Measurements from ENCODE around the gene C11orf65. TPM values are rescaled to one million over a fixed set of nuclear protein-coding genes. Genes with fewer than 3 reads are reported as not detected.

C11orf65 gene
- total RNA-seq, 1 donor from 2014 or later: 1.1 TPM

GRCh38 chr11:108497317-108498045 lies 30.2 kb upstream of the C11orf65 start:
- H3K9me3 Mint-ChIP-seq: no peaks in the 10 kb centered on the region
- H3K4me3 Mint-ChIP-seq: peak overlapping the region; percentile 92
- H3K4me1 Mint-ChIP-seq: peaks cover 53% of the 10 kb centered on the region
- H3K27me3 Mint-ChIP-seq (ENCODE audit: low read depth): no peaks in the 10 kb centered on the region
- H3K36me3 Mint-ChIP-seq: peaks cover 2% of the 10 kb centered on the region
- peak overlapping the region; percentile 99 for H3K27ac Mint-ChIP-seq
- peak; percentile 51 to 79 for DNase-seq (ENCODE audit: low spot score in 2 of 2, unreplicated experiment in 2 of 2)
- TF ChIP-seq, protein P1, sequence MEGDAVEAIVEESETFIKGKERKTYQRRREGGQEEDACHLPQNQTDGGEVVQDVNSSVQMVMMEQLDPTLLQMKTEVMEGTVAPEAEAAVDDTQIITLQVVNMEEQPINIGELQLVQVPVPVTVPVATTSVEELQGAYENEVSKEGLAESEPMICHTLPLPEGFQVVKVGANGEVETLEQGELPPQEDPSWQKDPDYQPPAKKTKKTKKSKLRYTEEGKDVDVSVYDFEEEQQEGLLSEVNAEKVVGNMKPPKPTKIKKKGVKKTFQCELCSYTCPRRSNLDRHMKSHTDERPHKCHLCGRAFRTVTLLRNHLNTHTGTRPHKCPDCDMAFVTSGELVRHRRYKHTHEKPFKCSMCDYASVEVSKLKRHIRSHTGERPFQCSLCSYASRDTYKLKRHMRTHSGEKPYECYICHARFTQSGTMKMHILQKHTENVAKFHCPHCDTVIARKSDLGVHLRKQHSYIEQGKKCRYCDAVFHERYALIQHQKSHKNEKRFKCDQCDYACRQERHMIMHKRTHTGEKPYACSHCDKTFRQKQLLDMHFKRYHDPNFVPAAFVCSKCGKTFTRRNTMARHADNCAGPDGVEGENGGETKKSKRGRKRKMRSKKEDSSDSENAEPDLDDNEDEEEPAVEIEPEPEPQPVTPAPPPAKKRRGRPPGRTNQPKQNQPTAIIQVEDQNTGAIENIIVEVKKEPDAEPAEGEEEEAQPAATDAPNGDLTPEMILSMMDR (IDR thresholded peaks at IDR 0.05; ENCODE audit: unreplicated experiment): no peak

GRCh38 chr11:108496643-108497256 lies 29.4 kb upstream of the C11orf65 start:
- peaks cover 2% of the 10 kb centered on the region for H3K36me3 Mint-ChIP-seq
- TF ChIP-seq, protein P1 (IDR thresholded peaks at IDR 0.05; ENCODE audit: unreplicated experiment): no peak
- peaks cover 54% of the 10 kb centered on the region for H3K4me1 Mint-ChIP-seq
- no peaks in the 10 kb centered on the region for H3K9me3 Mint-ChIP-seq
- no peak for DNase-seq (ENCODE audit: low spot score in 2 of 2, unreplicated experiment in 2 of 2)
- H3K27ac Mint-ChIP-seq: peak overlapping the region; percentile 99
- no peaks in the 10 kb centered on the region for H3K27me3 Mint-ChIP-seq (ENCODE audit: low read depth)
- peak overlapping the region; percentile 92 for H3K4me3 Mint-ChIP-seq

DNA sequence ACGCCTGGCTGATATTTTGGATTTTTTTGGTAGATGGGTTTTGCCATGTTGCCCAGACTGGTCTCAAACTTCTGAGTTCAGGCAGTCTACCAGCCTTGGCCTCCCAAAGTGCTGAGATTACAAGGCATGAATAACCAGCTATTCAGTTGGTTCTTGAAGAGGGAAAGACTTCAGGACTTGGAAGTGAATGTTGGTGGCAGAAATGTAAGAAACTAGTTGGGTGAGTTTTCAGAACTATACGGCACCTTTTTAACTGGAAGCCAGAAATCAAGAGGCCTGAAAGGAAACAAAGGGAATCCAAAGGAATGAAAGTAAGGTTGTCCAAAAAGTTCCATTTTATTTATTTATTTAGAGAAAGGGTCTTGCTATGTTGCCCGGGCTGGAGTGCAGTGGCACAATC lies 28.0 kb upstream of the C11orf65 start:
- Mint-ChIP-seq H3K4me3 (no peak overlapping the region), H3K27ac (peak overlapping the region; percentile 44)

GRCh38 chr11:108494182-108494581 lies 26.9 kb upstream of the C11orf65 start:
- DNase-seq (ENCODE audit: low spot score in 2 of 2, unreplicated experiment in 2 of 2): no peak
- Mint-ChIP-seq H3K4me1 (peaks cover 31% of the 10 kb centered on the region), H3K36me3 (peaks cover 10% of the 10 kb centered on the region), H3K27ac (no peak overlapping the region), H3K4me3 (no peak overlapping the region), H3K27me3 (ENCODE audit: low read depth) (no peaks in the 10 kb centered on the region), H3K9me3 (no peaks in the 10 kb centered on the region)
- TF ChIP-seq, protein P1 (IDR thresholded peaks at IDR 0.05; ENCODE audit: unreplicated experiment): no peak

More for the DNA sequence above, 28.0 kb upstream of the C11orf65 start:
- H3K27me3 Mint-ChIP-seq (ENCODE audit: low read depth): no peaks in the 10 kb centered on the region
- H3K9me3 Mint-ChIP-seq: no peaks in the 10 kb centered on the region
- no peak for DNase-seq (ENCODE audit: low spot score in 2 of 2, unreplicated experiment in 2 of 2)
- H3K4me1 Mint-ChIP-seq: peaks cover 42% of the 10 kb centered on the region
- H3K36me3 Mint-ChIP-seq: peaks cover 6% of the 10 kb centered on the region
- TF ChIP-seq, protein P1 (IDR thresholded peaks at IDR 0.05; ENCODE audit: unreplicated experiment): no peak

- H3K27ac Mint-ChIP-seq: peak overlapping the region; percentile 67
- H3K27me3 Mint-ChIP-seq (ENCODE audit: low read depth): no peaks in the 10 kb centered on the region
- DNase-seq (ENCODE audit: low spot score in 2 of 2, unreplicated experiment in 2 of 2): no peak
- H3K36me3 Mint-ChIP-seq: peaks cover 20% of the 10 kb centered on the region
- TF ChIP-seq, protein P1 (IDR thresholded peaks at IDR 0.05; ENCODE audit: unreplicated experiment): no peak
- H3K4me1 Mint-ChIP-seq: peaks cover 20% of the 10 kb centered on the region
- H3K9me3 Mint-ChIP-seq: no peaks in the 10 kb centered on the region
- H3K4me3 Mint-ChIP-seq: no peak overlapping the region
These were observed 24.6 kb upstream of the C11orf65 start for GRCh38 chr11:108491936-108492335.
